Stimulated activated CD4-positive, alpha-beta T cell treated with anti-CD3 and anti-CD28 coated beads, Interleukin-4, amount 100 ng/mL, for 48 hours (primary cell): ENCODE results near the gene SMARCA4.
"Not testable (repeated sequence)": the region's sequence is repeated elsewhere in the genome, so short reads cannot be mapped to it uniquely, and the experiment has no call there.

Experiments used
- DNase-seq, 2 donors: peaks; one replicate each; pipeline ENCODE4 v3.0.0-alpha.2; 2020; ENCODE audit warnings: low read depth in 2 of 2

SMARCA4 gene

DNA sequence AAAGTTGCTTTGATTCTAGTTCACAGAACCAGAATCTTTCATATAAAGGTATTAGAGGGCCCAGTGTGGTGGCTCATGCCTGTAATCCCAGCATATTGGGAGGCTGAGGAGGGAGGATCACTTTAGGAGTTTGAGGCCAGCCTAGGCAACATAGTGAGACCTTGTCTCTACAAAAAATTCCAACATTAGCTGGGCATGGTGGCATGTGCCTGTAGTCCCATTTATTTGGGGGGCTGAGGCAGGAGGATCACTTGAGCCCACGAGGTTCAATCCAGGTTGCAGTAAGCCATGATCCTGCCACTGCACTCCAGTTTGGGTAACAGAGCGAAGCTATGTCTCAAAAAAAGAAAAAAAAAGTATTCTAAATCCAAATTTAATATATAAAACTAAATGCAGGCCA is 137.5 kb downstream of the SMARCA4 start:
- DNase-seq = no peak

DNA sequence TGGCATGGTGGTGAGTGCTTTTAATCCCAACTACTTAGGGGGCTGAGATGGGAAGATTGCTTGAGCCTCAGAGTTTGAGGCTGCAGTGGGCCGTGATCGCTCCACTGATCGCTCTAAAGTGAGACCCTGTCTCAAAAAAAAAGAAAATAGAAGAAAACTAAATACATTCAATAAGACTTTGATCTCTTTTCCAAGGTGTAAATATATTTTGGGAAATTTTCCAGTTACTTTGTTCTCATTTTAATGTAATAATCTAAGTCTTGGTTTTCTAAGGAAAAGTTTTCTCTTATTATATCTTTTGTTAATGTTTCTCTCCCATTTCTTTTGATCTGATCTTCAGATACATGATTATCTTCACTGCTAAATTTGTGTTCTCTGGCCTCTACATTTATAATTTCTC is 138.0 kb downstream of the SMARCA4 start:
- DNase-seq = no peak

GRCh38 chr19:11100049-11100448 is 139.2 kb downstream of the SMARCA4 start:
- DNase-seq = no peak

- no peak for DNase-seq
Measured at GRCh38 chr19:11101057-11101456, 140.2 kb downstream of the SMARCA4 start.

DNA sequence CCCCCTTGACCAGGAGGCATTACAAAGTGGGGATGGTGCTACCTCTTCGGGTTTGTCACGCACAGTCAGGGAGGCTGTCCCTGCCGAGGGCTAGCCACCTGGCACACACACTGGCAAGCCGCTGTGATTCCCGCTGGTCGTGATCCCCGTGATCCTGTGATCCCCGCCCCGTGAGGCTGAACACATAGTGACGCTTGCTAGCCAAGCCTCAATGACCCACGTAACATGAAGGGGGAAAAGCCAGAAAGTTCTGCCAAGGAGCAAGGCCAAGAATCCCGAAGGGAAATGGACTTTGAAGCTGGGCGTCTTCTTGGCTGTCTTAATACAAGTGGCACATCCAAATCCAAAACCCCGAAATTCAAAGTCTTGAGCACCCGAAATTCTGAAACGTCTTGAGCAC is 142.1 kb downstream of the SMARCA4 start:
- no peak for DNase-seq

DNA sequence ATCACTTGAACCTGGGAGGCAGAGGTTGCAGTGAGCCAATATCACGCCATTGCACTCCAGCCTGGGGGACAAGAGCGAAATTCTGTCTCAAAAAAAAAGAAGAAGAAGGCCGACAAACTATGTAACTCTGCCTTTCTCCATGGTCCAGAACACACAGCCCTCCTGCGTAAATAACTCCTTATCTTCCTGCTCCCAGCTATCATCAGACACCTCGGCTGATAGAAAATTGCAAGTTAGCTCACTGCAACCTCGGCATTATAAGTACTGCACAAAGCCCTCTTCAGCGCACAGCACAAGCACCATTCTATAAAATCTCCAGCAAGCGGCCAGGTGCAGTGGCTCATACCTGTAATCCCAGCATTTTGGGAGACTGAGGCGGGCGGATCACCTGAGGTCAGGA is 142.8 kb downstream of the SMARCA4 start:
- not testable (repeated sequence) for DNase-seq

DNA sequence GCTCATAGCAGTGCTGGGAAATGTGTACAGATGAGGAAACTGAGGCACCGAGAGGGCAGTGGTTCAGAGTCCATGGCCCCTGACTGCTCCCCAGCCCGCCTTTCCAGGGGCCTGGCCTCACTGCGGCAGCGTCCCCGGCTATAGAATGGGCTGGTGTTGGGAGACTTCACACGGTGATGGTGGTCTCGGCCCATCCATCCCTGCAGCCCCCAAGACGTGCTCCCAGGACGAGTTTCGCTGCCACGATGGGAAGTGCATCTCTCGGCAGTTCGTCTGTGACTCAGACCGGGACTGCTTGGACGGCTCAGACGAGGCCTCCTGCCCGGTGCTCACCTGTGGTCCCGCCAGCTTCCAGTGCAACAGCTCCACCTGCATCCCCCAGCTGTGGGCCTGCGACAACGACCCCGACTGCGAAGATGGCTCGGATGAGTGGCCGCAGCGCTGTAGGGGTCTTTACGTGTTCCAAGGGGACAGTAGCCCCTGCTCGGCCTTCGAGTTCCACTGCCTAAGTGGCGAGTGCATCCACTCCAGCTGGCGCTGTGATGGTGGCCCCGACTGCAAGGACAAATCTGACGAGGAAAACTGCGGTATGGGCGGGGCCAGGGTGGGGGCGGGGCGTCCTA is 144.3 kb downstream of the SMARCA4 start:
- no peak for DNase-seq

- no peak for DNase-seq
Measured at GRCh38 chr19:11106477-11106876, 145.6 kb downstream of the SMARCA4 start.

DNA sequence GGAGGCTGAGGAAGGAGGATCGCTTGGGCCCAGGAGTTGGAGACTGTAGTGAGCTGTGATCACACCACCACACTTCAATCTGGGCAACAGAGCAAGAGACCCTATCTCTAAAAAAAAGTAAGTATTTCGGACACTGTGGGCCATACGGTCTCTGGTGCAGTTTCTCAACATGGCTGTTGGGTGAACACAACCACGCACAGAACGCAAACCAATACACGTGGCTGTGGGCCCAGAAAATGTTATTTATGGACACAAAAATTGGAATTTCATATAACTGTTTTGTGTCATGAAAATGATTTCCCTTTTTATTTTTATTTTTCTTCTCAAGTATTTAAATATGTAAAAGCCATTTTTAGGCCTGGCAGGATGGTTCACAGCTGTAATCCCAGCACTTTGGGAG is 147.9 kb downstream of the SMARCA4 start:
- DNase-seq = no peak

DNA sequence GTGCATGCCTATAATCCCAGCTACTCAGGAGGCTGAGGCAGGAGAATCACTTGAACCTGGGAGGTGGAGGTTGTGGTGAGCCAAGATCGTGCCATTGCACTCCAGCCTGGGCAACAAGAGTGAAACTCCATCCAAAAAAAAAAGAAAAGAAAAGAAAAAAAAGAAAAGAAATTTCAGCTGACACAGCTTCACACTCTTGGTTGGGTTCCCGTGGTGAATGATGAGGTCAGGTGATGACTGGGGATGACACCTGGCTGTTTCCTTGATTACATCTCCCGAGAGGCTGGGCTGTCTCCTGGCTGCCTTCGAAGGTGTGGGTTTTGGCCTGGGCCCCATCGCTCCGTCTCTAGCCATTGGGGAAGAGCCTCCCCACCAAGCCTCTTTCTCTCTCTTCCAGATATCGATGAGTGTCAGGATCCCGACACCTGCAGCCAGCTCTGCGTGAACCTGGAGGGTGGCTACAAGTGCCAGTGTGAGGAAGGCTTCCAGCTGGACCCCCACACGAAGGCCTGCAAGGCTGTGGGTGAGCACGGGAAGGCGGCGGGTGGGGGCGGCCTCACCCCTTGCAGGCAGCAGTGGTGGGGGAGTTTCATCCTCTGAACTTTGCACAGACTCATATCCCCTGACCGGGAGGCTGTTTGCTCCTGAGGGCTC is 150.4 kb downstream of the SMARCA4 start:
- no peak for DNase-seq

DNA sequence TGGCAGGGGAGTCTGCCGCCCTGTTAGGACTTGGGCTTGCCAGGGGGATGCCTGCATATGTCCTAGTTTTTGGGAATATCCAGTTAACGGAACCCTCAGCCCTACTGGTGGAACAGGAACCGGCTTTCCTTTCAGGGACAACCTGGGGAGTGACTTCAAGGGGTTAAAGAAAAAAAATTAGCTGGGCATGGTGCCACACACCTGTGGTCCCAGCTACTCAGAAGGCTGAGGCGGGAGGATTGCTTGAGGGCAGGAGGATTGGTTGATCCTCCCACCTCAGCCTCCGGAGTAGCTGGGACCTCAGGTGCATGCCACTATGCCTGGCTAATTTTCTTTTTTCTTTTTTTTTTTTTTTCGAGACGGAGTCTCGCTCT is 150.9 kb downstream of the SMARCA4 start:
- DNase-seq = no peak
